Measurements from ENCODE around the gene DTX2.
"Not testable (repeated sequence)": the region's sequence is repeated elsewhere in the genome, so short reads cannot be mapped to it uniquely, and the experiment has no call there.

DTX2 gene

DNA sequence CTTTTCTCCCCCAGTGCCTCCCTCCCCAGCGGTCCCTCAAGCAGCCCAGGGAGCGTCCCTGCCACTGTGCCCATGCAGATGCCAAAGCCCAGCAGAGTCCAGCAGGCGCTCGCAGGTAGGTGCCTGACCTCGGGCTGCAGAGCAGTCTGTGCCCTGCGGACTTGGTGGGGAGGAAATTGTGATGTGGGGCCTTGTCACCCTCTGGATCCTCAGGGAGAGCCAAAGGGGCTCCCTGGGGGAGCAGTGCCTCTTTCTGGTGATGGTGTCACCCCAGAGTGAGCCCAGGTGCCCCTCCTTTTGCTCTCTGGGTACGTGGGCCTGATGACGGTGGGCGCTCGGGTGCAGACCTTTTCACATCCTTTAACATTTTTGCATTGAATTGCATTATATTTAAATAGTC lies 30.6 kb downstream of the DTX2 start:
- DNase-seq (ENCODE audit: low read depth): not testable (repeated sequence)

DNA sequence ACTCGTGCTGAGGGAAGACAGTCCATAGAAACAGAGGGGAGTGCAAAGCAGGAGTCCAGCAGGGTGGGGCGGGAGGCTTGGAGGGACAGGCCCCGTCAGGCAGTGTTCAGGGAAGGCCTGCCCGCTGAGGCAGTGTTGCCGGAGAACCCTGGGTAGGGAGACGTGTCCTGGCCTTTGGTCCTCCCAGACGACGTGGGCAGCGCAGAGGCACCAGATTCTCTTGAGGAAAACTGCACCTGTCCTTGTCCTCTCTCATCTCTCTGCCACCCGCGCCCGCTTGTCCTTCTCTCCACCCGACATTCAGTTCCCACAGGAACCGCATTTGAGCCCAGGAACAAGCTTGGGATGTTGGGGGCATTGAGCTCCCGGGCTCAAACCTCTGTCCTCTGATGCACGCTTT lies 34.2 kb downstream of the DTX2 start:
- DNase-seq (ENCODE audit: low read depth): not testable (repeated sequence)

DNA sequence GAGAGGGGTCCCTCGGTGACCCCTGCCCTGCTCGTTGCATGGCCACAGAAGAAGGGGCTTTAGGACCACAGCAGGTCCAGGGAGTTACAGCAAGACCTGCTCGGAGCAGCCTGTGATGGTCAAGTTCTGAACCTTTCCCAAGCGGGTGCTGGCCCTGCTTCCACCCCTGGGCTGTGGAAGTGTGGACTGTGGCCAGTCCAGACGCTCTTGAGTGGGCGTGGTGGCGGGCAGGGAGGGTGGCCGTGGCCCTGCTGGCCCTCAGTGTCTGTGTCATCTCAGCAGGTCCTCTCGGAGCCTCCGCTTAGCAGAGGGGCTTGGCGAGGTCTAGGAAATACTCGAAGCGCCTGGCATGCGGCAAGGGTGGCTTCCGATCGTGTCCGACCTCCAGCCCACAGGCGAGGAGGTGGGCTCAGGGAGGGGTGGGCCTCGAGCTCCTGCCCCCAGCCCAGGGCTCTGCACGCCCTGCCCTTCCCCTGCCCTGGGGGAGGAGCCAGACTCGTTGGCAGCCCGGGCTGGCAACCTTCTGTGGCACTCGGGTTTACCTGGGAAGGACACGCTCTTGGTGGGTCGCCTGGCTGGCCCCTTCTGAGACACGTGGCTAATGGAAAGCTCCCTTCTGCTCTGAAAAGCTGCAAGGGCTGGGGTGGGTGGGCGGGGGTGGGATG lies 36.5 kb downstream of the DTX2 start:
- DNase-seq (ENCODE audit: low read depth): not testable (repeated sequence)

DNA sequence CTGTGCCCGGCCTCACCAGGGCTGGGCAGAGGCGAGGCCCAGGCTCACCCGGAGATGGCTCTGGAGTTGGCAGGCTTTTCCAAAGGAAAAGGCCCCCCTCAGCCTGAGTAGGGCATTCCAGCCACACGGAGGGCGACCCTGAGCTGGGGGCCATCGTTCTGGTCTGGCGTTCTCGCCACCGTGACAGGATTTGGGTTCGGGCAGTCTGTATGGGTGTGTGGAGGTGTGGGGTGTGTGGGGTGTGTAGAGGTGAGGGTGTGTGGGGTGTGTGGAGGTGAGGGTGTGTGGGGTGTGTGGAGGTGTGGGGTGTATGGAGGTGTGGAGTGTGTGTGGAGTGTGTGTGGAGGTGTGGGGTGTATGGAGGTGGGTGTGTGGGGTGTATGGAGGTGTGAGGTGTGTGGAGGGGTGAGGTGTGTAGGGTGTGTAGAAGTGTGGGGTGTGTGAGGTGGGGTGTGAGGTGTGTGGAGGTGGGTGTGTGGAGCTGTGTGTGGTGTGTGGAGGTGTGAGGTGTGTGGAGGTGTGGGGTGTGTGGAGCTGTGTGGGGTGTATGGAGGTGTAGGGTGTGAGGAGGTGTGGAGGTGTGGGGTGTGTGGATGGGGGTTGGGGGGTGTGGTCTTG lies 37.2 kb downstream of the DTX2 start:
- DNase-seq (ENCODE audit: low read depth): not testable (repeated sequence)

DNA sequence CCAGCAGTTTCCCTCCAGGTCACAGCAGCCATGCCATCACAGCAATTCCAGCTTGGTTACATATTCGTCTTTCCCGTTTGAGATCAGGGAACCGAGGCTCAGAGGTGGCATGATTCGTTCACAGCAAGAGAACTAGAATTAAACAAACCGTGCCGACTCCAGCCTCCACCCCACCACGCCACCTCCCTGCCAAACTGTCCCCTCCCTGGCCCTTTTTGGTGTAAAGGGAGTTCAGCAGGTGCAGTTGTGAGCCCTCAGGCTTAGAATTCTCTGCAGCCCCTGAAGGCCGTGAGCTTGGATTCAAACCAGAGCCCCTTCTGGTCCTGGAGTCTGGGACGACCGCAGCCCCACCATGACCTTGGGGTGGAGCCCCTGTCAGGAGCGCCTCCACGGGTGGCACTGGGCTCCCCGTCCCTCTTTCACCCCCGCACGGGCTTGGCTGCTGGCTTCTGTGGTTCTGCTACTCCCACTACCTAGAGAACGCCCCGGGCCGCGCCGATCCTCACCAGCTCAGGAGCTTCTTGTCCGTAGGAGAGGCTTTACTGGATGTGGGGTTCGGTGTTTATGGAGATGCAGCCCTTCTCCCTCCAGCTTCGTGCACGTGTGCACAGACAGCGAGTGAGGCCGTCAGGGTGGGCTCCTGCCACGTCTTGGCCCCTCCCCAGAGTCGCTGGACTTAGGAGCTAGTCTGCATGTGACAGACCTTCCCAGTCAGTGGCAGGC lies 37.9 kb downstream of the DTX2 start:
- not testable (repeated sequence) for DNase-seq (ENCODE audit: low read depth)

DNA sequence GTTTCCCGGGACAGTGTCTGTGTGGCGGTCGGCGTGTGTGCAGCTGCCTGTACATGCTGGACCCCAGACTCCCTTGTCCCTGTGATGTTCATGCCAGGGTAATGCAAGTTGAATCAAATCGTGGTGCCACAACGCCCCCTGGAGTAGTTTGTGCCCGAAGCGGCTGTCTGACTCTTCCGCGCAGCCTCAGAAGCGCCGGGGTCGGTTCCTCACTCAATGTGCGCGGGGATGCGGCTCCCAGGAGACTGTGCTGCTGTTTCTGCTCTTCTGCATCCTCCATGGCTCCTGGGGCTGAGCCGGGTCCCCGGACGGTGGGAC lies 38.4 kb downstream of the DTX2 start:
- DNase-seq (ENCODE audit: low read depth): not testable (repeated sequence)

DNA sequence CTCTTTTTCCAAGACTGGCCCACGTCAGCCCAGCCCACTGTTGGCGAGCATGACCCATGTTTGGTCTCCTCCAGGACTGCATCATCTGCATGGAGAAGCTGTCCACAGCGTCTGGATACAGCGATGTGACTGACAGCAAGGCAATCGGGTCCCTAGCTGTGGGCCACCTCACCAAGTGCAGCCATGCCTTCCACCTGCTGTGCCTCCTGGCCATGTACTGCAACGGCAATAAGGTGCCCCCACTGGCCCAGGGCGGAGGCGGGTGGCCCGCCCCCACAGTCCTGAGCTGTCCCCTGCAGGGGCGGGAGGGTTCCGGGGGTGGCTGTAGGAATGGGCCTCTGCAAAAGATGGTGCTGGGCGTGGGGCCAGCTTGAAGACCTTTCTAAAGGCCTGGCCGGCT lies 40.7 kb downstream of the DTX2 start:
- not testable (repeated sequence) for DNase-seq (ENCODE audit: low read depth)

DNA sequence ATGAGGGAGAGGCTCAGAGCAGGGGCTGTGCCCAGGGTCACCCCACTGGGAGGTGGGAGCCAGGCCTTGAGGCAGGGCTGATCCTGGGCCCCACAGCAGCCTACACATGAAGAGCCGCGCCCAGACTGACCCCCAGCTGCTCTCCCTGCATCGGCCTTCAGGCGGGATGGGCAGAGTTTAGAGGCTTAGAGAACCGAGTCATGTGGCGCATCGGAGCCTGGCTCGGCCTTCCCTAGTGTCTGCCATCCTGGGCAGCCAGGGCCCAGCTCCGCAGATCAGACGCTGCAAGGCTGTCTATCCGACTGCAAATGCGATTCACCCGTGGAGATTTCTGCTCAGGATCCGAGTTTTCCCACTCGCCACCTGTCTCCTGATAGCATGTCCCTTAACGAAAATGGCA lies 41.3 kb downstream of the DTX2 start:
- not testable (repeated sequence) for DNase-seq (ENCODE audit: low read depth)

DNA sequence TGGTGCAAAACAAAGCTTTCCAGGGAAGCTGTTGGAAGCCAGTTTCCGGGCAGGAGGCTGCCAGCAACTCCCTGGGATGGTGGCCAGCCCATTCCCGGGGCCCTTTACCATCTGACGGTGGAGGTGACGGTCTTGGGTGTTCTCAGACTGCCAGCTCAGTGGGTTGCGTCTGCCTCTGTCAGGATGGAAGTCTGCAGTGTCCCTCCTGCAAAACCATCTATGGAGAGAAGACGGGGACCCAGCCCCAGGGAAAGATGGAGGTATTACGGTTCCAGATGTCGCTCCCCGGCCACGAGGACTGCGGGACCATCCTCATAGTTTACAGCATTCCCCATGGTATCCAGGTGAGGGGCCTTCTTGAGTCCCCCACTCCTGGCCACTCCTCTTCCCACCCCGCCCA lies 41.7 kb downstream of the DTX2 start:
- DNase-seq (ENCODE audit: low read depth): not testable (repeated sequence)

DNA sequence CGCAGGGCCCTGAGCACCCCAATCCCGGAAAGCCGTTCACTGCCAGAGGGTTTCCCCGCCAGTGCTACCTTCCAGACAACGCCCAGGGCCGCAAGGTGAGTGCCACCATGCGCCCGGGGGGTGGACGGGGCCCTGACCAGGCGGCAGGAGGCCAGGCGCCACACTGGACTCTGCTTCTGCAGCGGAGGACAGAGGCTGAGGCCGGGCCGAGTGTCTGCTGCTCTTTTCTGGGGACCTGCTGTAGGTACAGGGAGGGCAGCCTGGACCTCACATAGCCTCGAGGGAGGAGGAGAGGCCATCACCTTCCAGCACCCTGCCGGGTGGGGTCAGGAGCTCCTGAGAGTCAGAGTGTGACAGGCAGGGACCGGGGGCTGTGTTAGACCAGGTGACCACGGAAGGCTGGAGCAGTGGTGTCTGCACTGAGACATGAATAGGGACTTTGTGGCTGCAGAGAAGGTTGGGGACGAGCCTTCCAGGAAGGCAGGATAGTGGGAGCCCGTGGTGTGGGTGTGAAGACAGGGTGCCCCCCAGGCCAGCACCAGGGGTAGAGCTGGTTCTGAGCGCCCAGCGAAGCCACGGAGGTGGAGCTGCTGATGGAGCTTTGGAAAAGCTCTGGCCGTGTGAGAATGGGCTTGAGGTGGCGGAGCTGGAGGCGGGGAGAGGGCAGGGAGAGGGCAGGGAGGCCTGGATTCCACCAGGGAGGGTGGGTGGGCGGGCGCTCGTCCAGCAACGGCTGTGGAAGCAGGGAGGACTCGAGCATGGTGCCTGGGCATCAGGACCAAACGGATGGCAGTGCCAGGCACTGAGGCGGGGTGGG lies 43.0 kb downstream of the DTX2 start:
- DNase-seq (ENCODE audit: low read depth): not testable (repeated sequence)

DNA sequence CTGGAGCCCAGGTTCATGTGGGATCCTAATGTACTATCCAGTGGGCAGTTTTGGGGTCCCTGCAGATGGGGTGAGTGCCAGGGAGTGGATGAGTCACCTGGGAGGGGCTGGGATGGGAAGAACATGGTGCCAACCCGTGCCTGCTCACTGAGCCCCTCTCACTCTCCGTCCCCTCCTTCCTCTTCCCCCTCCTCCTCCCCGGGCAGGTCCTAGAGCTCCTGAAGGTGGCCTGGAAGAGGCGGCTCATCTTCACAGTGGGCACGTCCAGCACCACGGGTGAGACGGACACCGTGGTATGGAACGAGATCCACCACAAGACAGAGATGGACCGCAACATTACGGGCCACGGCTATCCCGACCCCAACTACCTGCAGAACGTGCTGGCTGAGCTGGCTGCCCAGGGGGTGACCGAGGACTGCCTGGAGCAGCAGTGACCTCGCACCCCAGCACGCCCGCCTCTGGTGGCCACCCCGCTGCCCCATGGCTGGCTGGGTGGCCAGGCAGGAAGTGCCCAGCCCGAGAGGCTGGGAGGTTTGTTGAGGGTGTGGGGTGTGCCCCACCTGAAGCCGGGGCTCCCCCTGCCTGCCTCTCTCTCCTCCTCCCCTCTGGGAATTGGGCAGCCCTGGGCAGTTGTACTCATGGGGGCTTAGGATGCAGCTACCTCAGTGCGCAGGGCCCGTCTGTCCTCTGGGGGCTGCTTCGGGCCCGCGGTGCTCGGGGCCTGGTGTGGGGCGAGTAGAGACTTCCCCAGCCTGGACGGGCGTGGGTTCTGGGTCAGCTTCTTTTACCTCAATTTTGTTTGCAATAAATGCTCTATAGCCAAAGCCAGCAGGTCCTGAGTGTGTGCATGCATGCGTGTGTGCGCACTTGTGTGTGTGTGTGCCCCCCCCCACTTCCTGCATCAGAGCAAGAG lies 43.9 kb downstream of the DTX2 start:
- DNase-seq (ENCODE audit: low read depth): no peak

DNA sequence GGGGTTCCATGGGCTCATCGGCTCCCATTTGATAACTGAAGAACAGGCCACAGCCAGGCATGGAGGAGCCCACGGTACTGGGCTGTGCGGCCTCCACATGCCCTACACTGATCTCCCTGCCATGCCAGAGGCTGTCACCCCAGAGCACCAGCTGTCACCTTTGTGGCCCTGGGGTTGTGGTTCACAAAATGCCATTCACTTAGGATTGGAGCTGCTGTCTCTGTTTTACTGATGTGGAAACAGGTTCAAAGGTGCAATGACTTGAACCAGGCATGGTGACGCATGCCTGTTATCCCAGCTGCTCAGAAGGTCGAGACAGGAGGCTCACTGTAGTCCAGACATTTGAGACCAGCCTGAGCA lies 44.6 kb downstream of the DTX2 start:
- DNase-seq (ENCODE audit: low read depth): no peak

DNA sequence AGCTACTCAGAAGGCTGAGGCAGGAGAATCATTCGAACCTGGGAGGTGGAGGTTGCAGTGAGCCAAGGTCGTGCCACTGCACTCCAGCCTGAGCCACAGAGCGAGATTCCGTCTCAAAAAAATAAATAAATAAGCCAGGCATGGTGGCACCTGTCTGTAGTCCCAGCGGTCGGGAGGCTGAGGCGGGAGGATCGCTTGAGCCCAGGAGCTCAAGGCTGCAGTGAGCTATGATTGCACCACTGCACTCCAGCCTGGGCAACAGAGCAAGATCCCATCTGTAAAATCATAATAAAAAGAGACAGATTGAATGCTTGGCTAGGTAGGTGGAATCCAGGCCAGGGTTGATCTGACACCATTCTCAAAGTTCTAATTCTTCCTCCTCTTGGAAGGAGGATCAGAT lies 45.1 kb downstream of the DTX2 start:
- not testable (repeated sequence) for DNase-seq (ENCODE audit: low read depth)

DNA sequence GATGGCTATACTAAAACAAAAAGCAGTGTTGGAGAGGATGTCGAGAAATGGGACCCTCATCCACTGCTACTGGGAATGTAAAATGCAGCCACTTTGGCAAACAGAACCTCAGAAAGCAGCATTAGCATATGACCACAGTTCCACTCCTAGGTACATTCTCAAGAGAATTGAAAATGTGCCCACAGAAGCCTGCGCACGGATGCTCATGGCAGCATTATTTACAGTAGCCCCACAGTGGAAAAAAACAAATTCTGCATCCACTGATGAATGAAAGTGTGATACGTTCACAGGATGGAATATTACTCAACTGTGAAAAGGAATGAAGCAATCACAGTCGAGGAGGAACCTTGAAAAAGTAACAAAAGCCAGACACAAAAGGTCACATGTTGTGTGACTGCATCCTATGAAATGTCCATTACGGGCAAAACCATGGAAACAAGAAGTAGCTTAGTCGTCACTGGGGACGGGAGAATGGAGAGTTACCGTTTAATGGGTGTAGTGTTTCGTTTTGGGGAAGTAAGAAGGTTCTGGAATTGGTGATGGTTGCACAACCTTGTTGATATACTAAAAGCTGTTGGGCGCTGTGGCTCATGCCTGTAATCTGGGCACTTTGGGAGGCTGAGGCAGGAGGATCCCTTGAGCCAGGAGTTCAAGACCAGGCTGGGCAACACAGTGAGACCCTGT lies 46.4 kb downstream of the DTX2 start:
- no peak for DNase-seq (ENCODE audit: low read depth)

DNA sequence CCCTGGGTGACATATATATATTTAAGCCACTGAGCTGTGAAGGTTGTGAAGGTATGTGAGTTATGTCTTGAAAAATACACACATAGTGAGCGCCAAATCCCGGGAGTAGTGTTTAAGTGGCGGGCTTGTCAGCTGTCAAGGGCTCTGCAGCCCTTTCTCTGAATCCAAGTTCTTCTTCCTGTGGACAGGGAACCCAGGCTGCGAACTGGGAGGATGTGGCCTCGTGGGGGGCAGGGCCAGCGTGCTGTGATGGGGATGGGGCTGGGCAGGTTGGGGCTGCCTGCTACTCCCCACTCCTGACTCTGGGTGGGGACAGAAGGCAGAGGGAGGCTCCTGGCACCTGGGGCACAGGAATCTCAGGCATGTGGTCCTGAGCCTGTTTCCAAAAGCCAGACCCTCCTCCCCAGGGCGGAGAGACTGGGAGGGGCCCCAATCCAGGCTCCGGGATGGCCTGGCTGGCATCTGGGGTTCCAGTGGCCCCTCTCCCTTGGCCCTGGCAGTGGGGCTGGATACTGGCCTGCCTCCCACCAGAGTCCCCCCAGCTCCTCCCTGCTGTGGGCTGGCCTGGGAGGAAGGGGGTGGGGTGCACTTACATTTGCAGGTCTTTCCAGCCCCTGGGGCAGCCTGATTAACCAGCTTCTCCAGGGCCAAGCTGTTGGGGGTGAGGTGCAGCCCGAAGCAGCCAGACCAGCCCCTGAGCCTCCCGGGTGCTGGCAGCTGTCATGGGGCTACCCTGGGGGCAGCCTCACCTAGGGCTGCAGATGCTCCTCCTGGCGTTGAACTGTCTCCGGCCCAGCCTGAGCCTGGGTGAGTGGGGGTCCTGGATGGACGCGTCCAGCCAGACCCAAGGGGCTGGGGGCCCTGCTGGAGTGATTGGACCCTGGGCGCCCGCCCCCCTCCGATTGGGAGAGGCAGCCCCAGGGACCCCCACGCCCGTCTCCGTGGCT lies 48.7 kb downstream of the DTX2 start, which contains the start of gene UPK3B:
Gene UPK3B, plus strand, starts transcription at position 622 of the 947 bp plus-strand sequence. Its CDS starts 101 bp downstream, at position 723.
- DNase-seq (ENCODE audit: low read depth): no peak

DNA sequence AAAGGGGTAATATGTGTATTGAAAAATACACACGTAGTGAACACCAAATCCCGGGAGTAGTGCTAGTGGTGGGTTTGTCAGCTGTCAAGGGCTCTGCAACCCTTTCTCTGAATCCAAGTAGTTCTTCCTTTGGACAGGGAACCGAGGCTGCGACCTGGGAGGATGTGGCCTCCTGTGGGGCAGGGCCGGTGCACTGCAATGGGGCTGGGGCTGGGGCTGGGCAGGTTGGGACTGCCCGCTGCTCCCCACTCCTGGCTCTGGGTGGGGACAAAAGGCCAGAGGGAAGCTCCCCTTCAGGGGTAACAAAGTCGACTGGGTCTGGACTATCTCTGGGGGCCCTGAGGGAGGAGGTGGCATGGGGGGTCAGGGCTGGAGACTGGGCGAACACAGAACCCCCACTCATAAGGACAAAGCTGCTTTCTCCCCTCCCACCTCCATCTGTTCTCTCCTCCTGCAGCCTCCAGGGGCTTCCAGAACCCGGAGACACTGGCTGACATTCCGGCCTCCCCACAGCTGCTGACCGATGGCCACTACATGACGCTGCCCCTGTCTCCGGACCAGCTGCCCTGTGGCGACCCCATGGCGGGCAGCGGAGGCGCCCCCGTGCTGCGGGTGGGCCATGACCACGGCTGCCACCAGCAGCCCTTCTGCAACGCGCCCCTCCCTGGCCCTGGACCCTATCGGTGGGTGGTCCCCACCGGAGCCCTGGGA lies 49.8 kb downstream of the DTX2 start:
- DNase-seq (ENCODE audit: low read depth): not testable (repeated sequence)

DNA sequence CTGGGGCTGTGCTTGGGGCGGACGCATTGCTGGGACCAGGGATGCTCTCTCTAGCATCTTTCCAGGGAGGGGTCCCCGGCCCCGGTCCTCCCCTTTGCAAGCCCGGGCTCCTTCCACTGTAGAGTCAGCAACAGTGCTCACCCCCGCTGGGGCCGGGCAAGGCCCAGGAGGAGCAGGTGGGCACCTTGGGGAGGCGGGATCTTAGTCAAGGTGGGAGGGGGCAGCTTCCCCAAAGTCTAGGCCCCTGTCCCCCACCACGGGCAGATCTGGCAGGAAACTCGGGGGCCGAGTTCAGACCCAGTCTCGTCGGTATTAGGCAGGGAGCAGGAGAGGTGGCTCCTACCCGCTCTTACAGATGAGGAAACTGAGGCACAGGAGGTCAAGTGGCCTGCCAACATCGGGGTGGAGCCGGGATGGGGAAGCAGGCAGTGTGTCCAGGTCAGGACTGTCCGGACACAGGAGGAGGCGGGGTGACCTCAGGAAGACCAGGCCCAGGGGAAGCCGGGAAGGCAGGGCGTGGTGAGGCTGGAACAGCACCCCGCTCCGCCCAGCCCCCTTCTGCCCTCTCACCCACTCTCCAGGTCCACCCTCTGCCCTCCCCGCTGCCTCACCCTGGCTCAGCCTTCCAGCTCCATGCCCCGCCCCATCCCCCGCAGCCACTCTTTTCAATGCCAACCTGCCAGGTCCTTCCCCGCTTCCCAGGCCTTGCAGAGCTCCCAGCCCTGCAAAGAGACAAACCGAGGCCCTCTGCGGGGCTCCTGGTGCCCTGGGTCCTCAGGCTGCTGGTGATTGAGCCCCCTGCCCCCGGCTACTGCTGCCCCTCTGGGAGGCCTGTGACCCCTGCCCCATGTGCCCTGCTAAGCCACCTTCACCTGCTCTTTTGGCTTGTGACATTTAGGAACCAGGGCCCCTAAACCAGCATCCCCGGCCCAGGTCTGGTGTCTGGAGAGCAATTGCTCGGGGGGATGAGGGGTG lies 50.7 kb downstream of the DTX2 start:
- DNase-seq (ENCODE audit: low read depth): not testable (repeated sequence)
